CD4-positive, alpha-beta T cell treated with Interleukin-15 for 1 hour (primary cell): ENCODE data around the gene FUNDC2.
A peak's percentile ranks its signal among the peaks of the same experiment; 100 is the strongest.
"Not testable (repeated sequence)": the region's sequence is repeated elsewhere in the genome, so short reads cannot be mapped to it uniquely, and the experiment has no call there.

Experiments
- DNase-seq: peaks from one replicate; pipeline ENCODE4 v3.0.0-alpha.2; 2020

Gene FUNDC2, protein sequence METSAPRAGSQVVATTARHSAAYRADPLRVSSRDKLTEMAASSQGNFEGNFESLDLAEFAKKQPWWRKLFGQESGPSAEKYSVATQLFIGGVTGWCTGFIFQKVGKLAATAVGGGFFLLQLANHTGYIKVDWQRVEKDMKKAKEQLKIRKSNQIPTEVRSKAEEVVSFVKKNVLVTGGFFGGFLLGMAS

DNA sequence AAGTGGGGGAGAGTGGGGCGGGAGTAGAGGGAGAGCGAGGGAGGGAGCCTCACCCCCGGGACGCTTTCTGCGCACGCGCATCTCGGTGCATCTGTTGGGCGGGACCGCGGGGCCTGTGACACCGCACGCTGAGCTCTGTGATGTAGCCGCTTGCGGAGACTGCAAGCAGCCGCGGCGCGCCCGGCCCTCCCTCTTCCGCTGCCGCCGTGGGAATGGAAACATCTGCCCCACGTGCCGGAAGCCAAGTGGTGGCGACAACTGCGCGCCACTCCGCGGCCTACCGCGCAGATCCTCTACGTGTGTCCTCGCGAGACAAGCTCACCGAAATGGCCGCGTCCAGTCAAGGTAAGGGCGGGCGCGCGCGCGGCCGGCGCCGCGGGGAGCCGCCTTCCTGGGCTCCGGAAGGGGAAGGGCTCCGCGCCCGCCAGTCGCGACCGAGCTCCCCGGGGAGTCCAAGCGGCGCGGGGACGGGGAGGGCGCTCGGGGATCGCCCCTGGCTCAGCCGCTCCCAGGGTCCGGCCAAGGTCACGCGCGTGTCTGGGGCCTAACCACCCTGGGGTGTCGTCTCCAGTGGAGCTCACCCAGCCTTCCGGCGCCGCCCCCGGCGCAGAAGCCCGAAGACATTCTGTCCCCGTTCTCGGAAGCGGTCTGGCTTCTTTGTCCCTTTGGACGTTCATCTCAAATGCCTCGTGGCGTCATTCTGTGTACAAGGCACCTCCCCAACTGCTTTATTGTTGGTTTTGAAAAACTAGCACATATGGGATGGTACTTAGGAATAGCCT lies at the start of gene FUNDC2:
Gene FUNDC2, plus strand, starts transcription at position 118 of the 782 bp plus-strand sequence. Its CDS starts 95 bp downstream, at position 213.
- peak; percentile 98 for DNase-seq

DNA sequence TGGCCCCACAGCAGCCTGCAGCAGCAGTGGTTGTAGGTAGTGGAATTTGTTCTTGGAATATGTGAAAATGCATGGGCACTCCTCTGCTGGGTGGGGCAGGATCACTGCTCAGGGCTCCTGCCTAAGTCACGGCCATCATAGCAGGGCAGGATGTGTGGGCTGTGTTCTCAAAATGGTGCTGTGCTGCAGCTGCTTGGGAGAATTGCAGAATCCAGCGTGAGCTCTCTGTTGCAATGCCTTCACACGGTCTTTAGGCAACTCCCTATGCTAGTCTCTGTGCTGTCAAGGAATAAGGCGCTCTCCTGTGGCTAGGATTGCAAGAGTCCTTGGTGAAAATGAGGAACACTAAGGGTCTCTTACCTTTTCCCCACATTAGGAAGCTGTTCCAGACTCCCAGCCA lies 47.0 kb upstream of the FUNDC2 start:
- DNase-seq: no peak

- DNase-seq: peak; percentile 75
These were observed 46.1 kb upstream of the FUNDC2 start for GRCh38 chrX:154980330-154981115.

DNA sequence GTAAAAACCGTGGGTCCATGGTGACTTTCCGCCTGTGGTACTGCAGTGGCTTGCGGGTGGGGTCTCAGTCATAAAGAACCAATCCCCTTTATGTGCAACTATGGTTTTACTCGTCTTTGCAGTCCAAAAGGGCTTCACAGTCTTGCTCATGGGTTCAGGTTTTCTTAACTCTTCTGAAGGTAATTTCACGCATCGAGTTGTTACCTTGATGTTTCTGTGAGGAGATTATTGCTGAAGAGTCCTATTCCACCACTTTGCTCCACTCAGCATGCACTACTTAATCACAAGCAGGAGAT lies 45.6 kb upstream of the FUNDC2 start:
- DNase-seq: no peak

DNA sequence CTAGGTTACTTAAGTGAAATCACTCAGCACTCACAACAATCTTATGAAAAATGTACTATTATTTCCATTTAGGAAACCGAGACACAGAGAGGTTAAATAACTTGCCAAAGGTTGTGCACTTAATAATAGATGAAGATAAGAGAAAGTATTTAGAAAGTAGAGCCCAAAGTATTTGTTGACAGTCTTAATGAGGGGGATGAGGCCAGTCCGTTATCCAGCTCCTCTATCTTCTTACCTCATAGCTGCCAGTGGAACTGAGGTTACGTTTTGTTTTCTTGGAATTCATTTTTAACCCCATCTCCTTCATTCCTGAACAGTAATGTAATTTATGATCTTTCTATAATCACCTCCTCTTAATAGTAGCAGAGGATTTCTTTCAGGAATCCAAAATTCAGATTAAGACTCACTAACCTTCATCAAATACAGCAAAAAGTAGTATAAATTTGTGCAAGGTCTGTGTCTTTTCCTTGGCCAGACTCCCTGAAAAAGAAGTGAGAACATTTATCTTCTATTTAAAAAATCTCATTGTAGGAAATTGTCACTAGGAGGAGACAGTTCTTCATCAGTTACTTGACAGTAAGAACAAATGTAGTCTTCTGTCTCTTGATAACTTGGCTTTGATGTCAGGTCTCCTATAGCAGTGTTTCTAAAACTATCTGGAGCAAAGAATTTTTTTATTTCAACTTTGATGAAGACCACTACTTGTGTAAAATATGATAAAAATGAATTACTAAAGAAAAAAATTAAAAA lies 39.6 kb upstream of the FUNDC2 start:
- DNase-seq: no peak

DNA sequence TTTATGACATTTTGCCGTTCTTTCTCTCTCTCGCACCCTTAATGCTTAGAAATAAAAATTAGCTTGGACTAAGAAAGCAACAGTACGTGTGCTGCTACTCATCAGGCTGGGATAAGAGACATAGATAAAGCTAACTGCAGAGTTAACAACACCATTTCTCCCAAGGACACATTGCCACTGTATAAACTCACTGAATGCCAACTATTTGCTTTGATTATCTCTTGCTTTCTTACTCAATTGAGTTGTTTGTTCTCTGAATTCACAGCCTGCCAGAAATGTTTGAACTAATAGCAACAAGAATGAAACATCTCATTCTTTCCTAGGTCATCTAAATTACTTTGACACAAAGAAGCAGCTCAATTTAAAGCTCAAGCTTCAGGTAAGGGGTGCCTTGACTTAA lies 38.7 kb upstream of the FUNDC2 start:
- no peak for DNase-seq

GRCh38 chrX:154988719-154989118 lies 37.9 kb upstream of the FUNDC2 start:
- DNase-seq: no peak

DNA sequence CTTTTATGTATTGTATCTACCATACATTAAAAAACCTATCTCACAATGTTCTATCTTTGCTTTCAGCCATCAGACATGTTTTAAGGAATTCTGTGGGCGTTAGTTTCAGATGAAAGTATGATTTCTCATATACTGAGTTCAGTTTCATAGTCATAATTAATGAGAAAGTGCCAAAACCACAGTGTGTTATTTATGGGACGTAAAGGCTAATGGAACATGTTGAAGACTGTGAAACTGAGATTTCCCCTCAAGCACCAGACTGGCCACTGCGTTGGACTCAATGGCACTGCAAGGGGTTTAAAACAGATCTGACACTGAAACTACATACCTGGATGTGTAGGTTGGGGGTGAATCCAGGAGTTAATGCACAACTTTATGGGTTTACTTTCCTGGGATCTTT lies 36.1 kb upstream of the FUNDC2 start:
- DNase-seq: no peak

- no peak for DNase-seq
These were observed 35.6 kb upstream of the FUNDC2 start for GRCh38 chrX:154991039-154991438.

- DNase-seq: no peak
These were observed 35.2 kb upstream of the FUNDC2 start for GRCh38 chrX:154991476-154991875.

- no peak for DNase-seq
These were observed 28.3 kb upstream of the FUNDC2 start for GRCh38 chrX:154998204-154998880.

GRCh38 chrX:155000841-155001240 lies 25.8 kb upstream of the FUNDC2 start:
- DNase-seq: no peak

DNA sequence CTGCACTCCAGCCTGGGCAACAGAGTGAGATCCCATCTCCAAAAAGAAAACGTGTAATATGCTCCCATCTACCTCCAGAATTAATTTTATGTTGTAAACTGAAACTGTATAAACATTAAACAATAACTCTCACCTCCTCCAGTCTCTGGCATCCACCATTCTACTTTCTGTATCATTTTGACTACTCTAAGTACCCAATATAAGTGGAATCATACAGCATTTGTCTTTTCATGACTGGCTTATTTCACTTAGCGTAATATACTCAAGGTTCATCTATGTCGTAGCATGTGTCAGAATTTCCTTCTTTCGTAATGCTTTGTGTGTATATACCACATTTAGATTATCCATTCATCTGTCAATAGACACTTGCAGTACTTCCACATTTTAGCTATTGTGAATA lies 24.8 kb upstream of the FUNDC2 start:
- no peak for DNase-seq

GRCh38 chrX:155005190-155005589 lies 21.5 kb upstream of the FUNDC2 start:
- DNase-seq: no peak

GRCh38 chrX:155006379-155006778 lies 20.3 kb upstream of the FUNDC2 start:
- not testable (repeated sequence) for DNase-seq

DNA sequence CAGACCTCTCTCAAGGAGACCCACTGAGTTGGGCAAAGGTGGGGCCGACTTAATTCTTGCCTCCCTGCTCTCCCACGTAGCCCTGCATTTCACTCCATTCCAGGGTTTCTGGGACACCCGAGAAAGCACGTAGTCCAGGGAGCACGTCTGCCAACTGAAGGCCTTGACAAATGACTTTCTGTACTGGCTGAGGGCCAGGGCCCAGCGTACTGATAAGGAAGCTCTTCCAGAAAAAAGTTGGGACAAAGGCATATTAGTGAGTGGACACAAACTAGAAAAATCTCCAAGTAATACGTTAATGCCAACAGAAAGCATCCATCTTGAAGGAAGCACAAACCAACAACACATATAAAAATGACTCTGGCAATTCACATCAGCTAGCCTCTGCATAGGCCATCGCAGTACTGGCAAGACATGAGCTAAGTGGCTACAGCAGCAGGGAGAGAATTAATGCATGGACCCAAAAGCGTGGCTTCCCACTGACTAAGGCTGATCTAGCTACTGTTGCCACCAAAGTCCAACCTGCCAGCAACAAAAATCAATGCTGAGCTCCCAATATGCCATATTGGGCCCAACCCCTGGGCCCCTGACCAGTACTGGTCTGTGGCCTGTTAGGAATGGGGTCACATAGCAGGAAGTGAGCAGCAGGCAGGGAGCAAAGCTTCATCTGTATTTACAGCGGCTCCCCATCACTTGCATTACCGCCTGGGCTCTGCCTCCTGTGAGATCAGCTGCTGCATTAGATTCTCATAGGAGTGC lies 19.6 kb upstream of the FUNDC2 start:
- DNase-seq: not testable (repeated sequence)

DNA sequence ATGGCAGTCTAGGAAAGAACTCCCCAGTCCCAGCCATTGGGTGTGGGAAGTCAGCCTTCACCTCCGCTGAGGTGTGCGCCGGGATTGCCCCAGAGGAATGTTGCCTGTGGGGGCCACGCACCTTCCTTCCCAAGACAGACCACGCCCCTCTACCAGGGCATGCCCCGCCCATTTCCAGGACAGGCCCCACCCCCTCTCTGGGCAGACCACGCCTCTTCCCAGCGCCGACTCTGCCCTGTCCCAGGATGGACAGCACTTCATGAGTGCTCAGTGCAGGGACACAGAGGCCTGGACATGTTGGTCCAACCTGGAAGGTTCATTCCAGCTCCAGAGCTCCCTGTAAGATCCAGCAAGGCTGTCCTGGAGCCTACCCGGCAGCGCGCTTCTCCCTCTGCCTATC lies 18.1 kb upstream of the FUNDC2 start:
- not testable (repeated sequence) for DNase-seq

DNA sequence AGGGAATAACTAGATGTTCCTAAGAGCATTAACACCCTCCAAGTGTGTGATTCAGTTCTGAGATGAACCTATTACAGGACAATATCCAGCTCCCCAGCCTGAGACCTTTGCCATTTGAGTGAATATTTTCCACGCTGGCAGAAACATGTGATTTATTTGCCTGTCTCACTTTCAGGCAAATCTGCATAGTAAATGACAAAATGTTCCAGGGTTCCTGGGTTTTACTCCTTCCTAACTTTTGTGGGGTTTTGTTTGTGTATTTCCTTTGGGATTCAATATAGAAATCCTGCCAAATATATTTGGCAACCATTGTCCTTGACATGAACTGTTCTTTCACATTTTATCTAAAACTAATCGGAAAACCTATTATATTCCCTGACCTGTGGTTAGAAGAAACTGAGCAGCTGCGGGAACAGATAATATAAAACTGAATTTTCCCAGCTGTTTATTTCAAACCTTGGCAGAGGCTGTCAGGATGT lies 16.6 kb upstream of the FUNDC2 start:
- DNase-seq: no peak

DNA sequence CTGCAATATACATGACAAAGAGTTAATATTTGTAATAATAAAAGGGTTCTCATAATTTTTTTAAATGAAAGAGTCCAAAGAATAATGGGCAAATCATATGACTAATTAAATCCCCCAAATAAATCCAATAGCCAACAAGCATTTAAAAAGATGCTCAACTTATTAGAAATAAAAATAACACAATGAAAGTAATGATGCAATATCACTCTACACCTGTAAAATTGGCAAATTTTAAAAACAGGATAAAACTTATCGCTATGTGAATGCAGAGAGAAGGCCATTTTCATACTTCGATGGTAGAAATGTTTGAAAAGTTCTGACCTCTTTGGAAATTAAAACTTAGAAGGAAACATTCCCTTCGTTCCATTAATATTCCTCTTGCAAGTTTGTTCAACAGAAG lies 6.1 kb upstream of the FUNDC2 start:
- no peak for DNase-seq

- no peak for DNase-seq
These were observed 4.1 kb upstream of the FUNDC2 start, which contains the start of gene F8 for GRCh38 chrX:155022585-155022984. TSS of gene F8 (minus strand) at chrX:155022723. CDS start at chrX:155022552, 171 bp downstream.
